Sigmoid colon (tissue), 7 donors: ENCODE measurements around the gene SERINC3. TPM values are rescaled to one million over a fixed set of nuclear protein-coding genes. Genes with fewer than 3 reads are reported as not detected.

Experiments
- DNase-seq: peaks from one replicate; pipeline ENCODE4 v3.0.0-alpha.2; 2019
- H3K27ac ChIP-seq, 4 donors: fragments of 200-600 bp; sonication (generic); one replicate each; pipeline ENCODE4 v1.5.1; 2016 to 2019; ENCODE audit warnings: mild to moderate bottlenecking in 1 of 4
- H3K27me3 ChIP-seq, 3 donors: fragments of 200-600 bp; sonication (generic); one replicate each; pipeline ENCODE4 v1.5.1; 2019; ENCODE audit warnings: mild to moderate bottlenecking in 1 of 3
- H3K36me3 ChIP-seq, 4 donors: fragments of 200-600 bp; sonication (generic); one replicate each; pipeline ENCODE4 v1.5.1; 2016 to 2019
- H3K4me1 ChIP-seq, 4 donors: fragments of 200-600 bp; sonication (generic); one replicate each; pipeline ENCODE4 v1.5.1; 2017 to 2019
- H3K4me3 ChIP-seq, 4 donors: fragments of 200-600 bp; sonication (generic); one replicate each; pipeline ENCODE4 v1.5.1; 2017 to 2019; ENCODE audit warnings: mild to moderate bottlenecking in 2 of 4, moderate library complexity in 1 of 4
- H3K9me3 ChIP-seq, 4 donors: fragments of 200-600 bp in 3 of 4; sonication (generic) in 3 of 4; one replicate each; pipeline versions ENCODE4 v1.5.1 to v1.6.1; 2013 to 2019
- CTCF ChIP-seq, 4 experiments: fragments of 450-650 bp in 3 of 4; fragments of 200-600 bp in 1 of 4; IDR thresholded peaks; one replicate each; pipeline ENCODE4 v1.5.1; 2016 to 2019; ENCODE audit warnings: antibody characterized with exemption in 4 of 4, mild to moderate bottlenecking in 3 of 4, moderate library complexity in 2 of 4
- EP300 ChIP-seq, 4 donors: sonication (generic); formaldehyde crosslinking; IDR thresholded peaks; one replicate each; pipeline ENCODE4 v1.6.1; 2017; ENCODE audit warnings: antibody characterized with exemption in 4 of 4
- POLR2A ChIP-seq, 2 donors: fragments of 450-650 bp; IDR thresholded peaks; one replicate each; pipeline ENCODE4 v1.6.1; 2016; ENCODE audit warnings: antibody characterized with exemption in 2 of 2, mild to moderate bottlenecking in 2 of 2, moderate library complexity in 2 of 2
- POLR2AphosphoS5 ChIP-seq, 4 donors: sonication (generic); formaldehyde crosslinking; IDR thresholded peaks; one replicate each; pipeline ENCODE4 v1.6.1; 2017; ENCODE audit warnings: antibody characterized with exemption in 4 of 4
- WGBS, 2 donors: extraction: QIAGEN DNeasy Blood & Tissue Kit; methylation state at CpG; one replicate each; pipeline ENCODE4 v1.1.7; 2013; 5-methylcytosine and 5-hydroxymethylcytosine counted together
- intact Hi-C: fragments of 100-400 bp; cut with DNase I; formaldehyde crosslinking; loops from one replicate; pipeline ENCODE4 v1.15.1; 2023
- polyA plus RNA-seq, 3 donors: library from polyadenylated mRNA; stranded (reverse); fragments of 200-250 nt; gene quantifications; one replicate each; pipeline ENCODE4 v1.2.3, GENCODE V29; 2013
- total RNA-seq, 4 donors: library from RNA; depleted of rRNA; stranded (reverse); fragments of >200 nt; gene quantifications; one replicate each; pipeline ENCODE4 v1.1.0, GENCODE V29; 2016
- donor health status: healthy with polysubstance abuse.
- donor health status: Bipolar disorder and iron deficiency.
- donor health status: healthy.

SERINC3 gene
- total and polyA plus RNA-seq, 7 donors = 11.1 to 112 (median 75.9) TPM

GRCh38 chr20:44465001-44465560 is 56.8 kb downstream of the SERINC3 start:
- DNase-seq = no peak
- WGBS, 2 donors = 15 to 52% methylated on average over 3 of the region's 3 CpGs
- no peaks in the 10 kb centered on the region for H3K27me3 ChIP-seq
- H3K4me3 ChIP-seq = no peak overlapping the region
- intact Hi-C loops = no loop called here
- no peaks in the 10 kb centered on the region for H3K4me1 ChIP-seq
- no peaks in the 10 kb centered on the region for H3K36me3 ChIP-seq
- H3K27ac ChIP-seq = no peak overlapping the region
- TF ChIP-seq EP300 (IDR thresholded peaks at IDR 0.05) (no peak), CTCF (IDR thresholded peaks at IDR 0.05) (no peak), POLR2AphosphoS5 (IDR thresholded peaks at IDR 0.05) (no peak), POLR2A (IDR thresholded peaks at IDR 0.05) (no peak)
- no peaks in the 10 kb centered on the region for H3K9me3 ChIP-seq

- intact Hi-C loops = no loop called here
- TF ChIP-seq POLR2AphosphoS5 (IDR thresholded peaks at IDR 0.05) = no peak
- no peak for TF ChIP-seq EP300 (IDR thresholded peaks at IDR 0.05)
- H3K4me1 ChIP-seq = no peaks in the 10 kb centered on the region
- H3K27ac ChIP-seq = no peak overlapping the region
- 45 to 86% methylated on average over 3 of the region's 3 CpGs for WGBS, 2 donors
- no peaks in the 10 kb centered on the region for H3K36me3 ChIP-seq
- no peak for DNase-seq
- no peaks in the 10 kb centered on the region for H3K9me3 ChIP-seq
- H3K27me3 ChIP-seq = no peaks in the 10 kb centered on the region
- H3K4me3 ChIP-seq = no peak overlapping the region
Measured at GRCh38 chr20:44464514-44464913, 57.4 kb downstream of the SERINC3 start.

- no peak overlapping the region for H3K4me3 ChIP-seq
- H3K9me3 ChIP-seq = no peaks in the 10 kb centered on the region
- no peaks in the 10 kb centered on the region for H3K36me3 ChIP-seq
- H3K4me1 ChIP-seq = no peaks in the 10 kb centered on the region
- no peak for TF ChIP-seq POLR2A (IDR thresholded peaks at IDR 0.05)
- TF ChIP-seq EP300 (IDR thresholded peaks at IDR 0.05) = no peak
- TF ChIP-seq CTCF (IDR thresholded peaks at IDR 0.05) = no peak
- TF ChIP-seq POLR2AphosphoS5 (IDR thresholded peaks at IDR 0.05) = no peak
- no peak for DNase-seq
- H3K27me3 ChIP-seq = no peaks in the 10 kb centered on the region
- no peak overlapping the region for H3K27ac ChIP-seq
- intact Hi-C loops = no loop called here
- WGBS, 2 donors = 85 to 88% methylated on average over 5 of the region's 5 CpGs
Measured at GRCh38 chr20:44463466-44463865, 58.4 kb downstream of the SERINC3 start.

- intact Hi-C loops = no loop called here
- DNase-seq = no peak
Measured at GRCh38 chr20:44461803-44462174, 60.1 kb downstream of the SERINC3 start.

GRCh38 chr20:44461142-44461802 is 60.6 kb downstream of the SERINC3 start:
- Histone ChIP-seq H3K27ac (no peak overlapping the region), H3K9me3 (no peaks in the 10 kb centered on the region), H3K4me3 (no peak overlapping the region), H3K27me3 (no peaks in the 10 kb centered on the region), H3K36me3 (no peaks in the 10 kb centered on the region), H3K4me1 (no peaks in the 10 kb centered on the region)
- intact Hi-C loops = no loop called here
- whole genome bisulfite sequencing, 2 donors = 13 to 60% methylated on average over 6 of the region's 6 CpGs
- no peak for TF ChIP-seq POLR2AphosphoS5 (IDR thresholded peaks at IDR 0.05)
- no peak for TF ChIP-seq CTCF (IDR thresholded peaks at IDR 0.05)
- no peak for TF ChIP-seq EP300 (IDR thresholded peaks at IDR 0.05)
- TF ChIP-seq POLR2A (IDR thresholded peaks at IDR 0.05) = no peak
- DNase-seq = no peak

More at GRCh38 chr20:44461803-44462174, 60.1 kb downstream of the SERINC3 start:
- WGBS, 2 donors = 17 to 62% methylated on average over 5 of the region's 5 CpGs
- no peak for TF ChIP-seq CTCF (IDR thresholded peaks at IDR 0.05)
- no peak for TF ChIP-seq POLR2AphosphoS5 (IDR thresholded peaks at IDR 0.05)
- TF ChIP-seq EP300 (IDR thresholded peaks at IDR 0.05) = no peak
- H3K27me3 ChIP-seq = no peaks in the 10 kb centered on the region
- H3K27ac ChIP-seq = no peak overlapping the region
- no peak overlapping the region for H3K4me3 ChIP-seq
- H3K9me3 ChIP-seq = no peaks in the 10 kb centered on the region
- no peaks in the 10 kb centered on the region for H3K4me1 ChIP-seq
- H3K36me3 ChIP-seq = no peaks in the 10 kb centered on the region
